Astrocyte of the cerebellum (primary cell): ENCODE data around the gene ENO4.

Experiments
- DNase-seq: peaks from one replicate; pipeline ENCODE4 v3.0.0-alpha.2; 2011; ENCODE audit warnings: low read depth
- H3K4me3 ChIP-seq: 2 replicates; pipeline ENCODE4 v1.5.1; 2011; ENCODE audit warnings: mild to moderate bottlenecking, low read depth, low read length, moderate library complexity
- in situ Hi-C: cut with HindIII; loops from 2 replicates; pipeline ENCODE4 v1.10.0; 2017; ENCODE audit warnings: low sequenced_read_pairs
- TF ChIP-seq, protein P1 (sequence below): IDR thresholded peaks from 2 replicates; pipeline ENCODE4 v1.5.1; 2012; ENCODE audit warnings: low read length, low read depth, moderate library complexity, mild to moderate bottlenecking; ENCODE audit errors: missing control alignments

ENO4 gene, protein sequence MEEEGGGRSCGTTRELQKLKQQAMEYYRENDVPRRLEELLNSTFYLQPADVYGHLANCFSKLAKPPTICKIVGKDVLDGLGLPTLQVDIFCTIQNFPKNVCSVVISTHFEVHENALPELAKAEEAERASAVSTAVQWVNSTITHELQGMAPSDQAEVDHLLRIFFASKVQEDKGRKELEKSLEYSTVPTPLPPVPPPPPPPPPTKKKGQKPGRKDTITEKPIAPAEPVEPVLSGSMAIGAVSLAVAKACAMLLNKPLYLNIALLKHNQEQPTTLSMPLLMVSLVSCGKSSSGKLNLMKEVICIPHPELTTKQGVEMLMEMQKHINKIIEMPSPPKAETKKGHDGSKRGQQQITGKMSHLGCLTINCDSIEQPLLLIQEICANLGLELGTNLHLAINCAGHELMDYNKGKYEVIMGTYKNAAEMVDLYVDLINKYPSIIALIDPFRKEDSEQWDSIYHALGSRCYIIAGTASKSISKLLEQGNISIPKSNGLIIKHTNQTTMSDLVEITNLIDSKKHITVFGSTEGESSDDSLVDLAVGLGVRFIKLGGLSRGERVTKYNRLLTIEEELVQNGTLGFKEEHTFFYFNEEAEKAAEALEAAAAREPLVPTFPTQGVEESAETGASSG

DNA sequence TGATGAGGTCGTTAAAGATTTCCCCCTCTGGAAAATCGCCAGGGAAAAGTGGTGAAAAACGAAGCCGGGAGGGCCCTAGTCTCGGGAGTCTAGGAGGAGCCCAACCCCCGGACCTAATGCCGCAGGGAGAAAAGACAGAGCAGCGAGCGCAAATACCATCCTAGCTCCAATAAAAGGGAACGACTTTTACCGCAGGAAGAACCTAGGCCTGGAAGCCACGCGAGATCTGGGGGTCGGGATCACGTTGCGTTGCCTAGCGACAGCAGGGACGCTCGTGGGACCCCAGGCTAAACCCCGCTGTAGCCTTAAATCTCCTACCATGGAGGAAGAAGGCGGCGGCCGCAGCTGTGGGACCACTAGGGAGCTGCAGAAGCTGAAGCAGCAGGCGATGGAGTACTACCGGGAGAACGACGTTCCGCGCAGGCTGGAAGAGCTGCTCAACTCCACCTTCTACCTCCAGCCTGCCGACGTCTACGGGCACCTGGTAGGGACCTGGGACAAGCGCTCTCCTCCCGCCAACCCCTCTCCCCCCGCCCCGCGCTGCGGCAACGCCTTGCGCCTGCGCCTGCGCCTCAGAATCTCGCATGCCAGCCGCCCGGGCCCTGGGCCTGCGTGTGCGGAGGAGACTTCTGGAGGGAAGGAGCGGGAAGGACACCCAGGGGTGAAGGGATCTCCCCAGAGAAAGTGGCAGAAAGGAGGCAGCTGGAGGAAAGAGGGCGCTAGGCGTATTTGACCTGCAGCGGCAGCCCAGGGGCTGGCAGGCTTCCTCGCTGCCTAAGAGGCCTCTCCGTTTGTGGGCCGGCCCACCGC, at the start of gene ENO4:
TSS of gene ENO4 (plus strand) at position 252 of the 810 bp plus-strand sequence. CDS start at position 320, 68 bp downstream.
- DNase-seq: peak; percentile 78
- H3K4me3 ChIP-seq: peak within 1 kb of the TSS; percentile 72
- in situ Hi-C loops: no loop called here
- TF ChIP-seq, protein P1, sequence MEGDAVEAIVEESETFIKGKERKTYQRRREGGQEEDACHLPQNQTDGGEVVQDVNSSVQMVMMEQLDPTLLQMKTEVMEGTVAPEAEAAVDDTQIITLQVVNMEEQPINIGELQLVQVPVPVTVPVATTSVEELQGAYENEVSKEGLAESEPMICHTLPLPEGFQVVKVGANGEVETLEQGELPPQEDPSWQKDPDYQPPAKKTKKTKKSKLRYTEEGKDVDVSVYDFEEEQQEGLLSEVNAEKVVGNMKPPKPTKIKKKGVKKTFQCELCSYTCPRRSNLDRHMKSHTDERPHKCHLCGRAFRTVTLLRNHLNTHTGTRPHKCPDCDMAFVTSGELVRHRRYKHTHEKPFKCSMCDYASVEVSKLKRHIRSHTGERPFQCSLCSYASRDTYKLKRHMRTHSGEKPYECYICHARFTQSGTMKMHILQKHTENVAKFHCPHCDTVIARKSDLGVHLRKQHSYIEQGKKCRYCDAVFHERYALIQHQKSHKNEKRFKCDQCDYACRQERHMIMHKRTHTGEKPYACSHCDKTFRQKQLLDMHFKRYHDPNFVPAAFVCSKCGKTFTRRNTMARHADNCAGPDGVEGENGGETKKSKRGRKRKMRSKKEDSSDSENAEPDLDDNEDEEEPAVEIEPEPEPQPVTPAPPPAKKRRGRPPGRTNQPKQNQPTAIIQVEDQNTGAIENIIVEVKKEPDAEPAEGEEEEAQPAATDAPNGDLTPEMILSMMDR: no peak

DNA sequence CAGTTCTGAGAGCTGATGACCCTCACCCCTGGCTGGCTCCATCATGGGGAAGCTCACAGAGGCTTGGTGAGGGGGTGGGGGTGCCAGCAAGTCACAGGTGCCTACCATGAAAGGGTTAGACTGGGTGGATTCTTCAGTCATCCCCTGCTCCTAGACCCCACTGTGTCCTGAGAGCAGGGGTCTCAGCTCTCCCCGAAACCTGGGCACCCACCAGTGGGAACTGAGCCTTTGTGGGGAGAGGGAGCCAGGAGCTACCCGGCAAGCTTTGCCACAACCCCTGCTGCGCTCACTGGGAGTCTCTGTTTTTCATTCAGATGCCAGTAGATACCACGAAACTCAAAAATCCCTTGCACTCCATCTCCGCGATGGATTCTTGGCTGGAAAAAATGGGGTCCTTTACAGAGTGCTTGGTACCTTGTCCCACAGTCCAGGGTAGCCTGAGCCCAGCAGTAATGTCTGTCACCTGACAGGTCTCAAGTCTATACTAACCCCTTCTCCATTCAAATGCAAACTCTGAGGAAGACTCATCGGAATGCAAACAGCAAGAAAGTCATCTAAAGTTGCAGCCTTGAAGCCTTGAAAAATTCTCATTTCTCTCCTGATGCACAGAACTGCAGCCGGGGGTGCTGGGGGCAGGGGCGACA, 48.9 kb upstream of the ENO4 start:
- H3K4me3 ChIP-seq: no peak overlapping the region
- TF ChIP-seq, protein P1: no peak
- DNase-seq: no peak
- in situ Hi-C loops: loop anchor here (5.0 kb wide), 1 partner anchor 362 kb away; no protein-coding TSS in a partner anchor

DNA sequence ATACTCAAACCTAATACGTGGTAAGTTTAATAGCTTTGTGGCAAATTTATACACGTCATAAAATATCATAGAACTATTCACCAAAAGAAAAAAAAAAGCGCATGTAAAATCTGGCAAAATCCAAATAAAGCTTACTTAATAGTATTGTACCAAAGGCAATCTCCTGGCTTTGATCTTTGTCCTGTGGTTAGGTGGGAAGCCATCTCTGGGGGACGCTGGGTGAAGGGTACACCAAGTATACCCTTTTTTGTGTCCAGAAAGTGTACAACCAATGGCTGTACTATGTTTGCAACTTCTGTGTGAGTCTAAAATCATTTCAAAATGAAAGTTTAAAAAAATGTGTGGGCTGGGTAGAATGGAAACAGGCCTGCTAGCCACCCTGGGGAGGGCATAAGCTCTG, 47.6 kb upstream of the ENO4 start:
- no peak overlapping the region for H3K4me3 ChIP-seq
- DNase-seq: no peak
- in situ Hi-C loops: loop anchor here (5.0 kb wide), 1 partner anchor 361 kb away; no protein-coding TSS in a partner anchor
- TF ChIP-seq, protein P1: no peak

DNA sequence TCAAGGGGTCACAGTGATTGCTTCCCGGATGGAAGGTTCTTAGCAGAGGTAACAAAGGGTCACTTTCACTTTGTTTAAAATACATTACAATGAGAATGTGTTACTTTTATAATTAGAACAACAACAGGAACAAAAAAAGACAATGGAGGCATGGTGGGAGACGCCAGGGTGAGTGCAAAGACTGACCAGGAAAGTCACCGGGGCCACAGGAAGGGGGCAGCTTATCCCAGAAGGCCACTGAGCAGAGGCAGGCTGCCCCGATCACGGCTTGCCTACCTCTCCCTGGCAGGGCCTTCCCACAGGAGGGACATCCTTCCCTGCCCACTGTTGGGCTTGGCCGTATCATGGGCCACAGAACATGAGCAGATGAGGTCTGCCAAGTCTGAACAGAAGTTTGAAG, 46.8 kb upstream of the ENO4 start:
- DNase-seq: no peak
- in situ Hi-C loops: loop anchor here (5.0 kb wide), 1 partner anchor 360 kb away; no protein-coding TSS in a partner anchor
- no peak overlapping the region for H3K4me3 ChIP-seq
- TF ChIP-seq, protein P1: no peak

DNA sequence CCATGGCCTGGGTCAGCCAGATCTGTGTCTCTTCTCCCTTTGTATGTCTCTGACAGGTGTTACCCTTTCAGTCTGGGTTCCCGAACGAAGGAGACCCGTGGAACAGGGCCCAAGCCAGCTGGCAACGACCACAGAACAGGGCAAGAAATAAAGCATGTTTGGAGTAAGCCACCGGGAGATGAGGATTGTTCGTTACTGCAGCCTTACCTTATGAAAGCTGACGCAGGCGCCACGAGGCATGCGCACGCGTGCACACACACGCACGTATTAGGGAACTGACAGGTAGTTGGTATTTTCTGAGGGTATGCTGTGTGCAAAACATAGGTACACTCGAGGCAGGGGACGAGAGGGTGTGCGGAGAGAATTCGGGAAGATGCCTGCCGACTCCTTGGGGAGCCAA, 46.4 kb upstream of the ENO4 start:
- in situ Hi-C loops: loop anchor here (5.0 kb wide), 1 partner anchor 359 kb away; no protein-coding TSS in a partner anchor
- TF ChIP-seq, protein P1: no peak
- DNase-seq: no peak
- H3K4me3 ChIP-seq: no peak overlapping the region
